HL-60/S4 treated with phorbol 12-myristate 13-acetate at 8.2 ng/mL for 4 days and 3 days (cell line): ENCODE results near the gene HCFC1R1.

Source experiments
- in situ Hi-C: fragments of 300-500 bp; cut with MboI; formaldehyde crosslinking; loops from 2 replicates; pipeline ENCODE4 v1.15.0; 2022; ENCODE audit warnings: low sequenced_read_pairs

The HCFC1R1 gene

GRCh38 chr16:3004319-3004718 is 19.4 kb downstream of the HCFC1R1 start:
- in situ Hi-C loops: no loop called here

- in situ Hi-C loops: no loop called here
These were observed 20.0 kb downstream of the HCFC1R1 start for GRCh38 chr16:3003582-3004270.

- in situ Hi-C loops: no loop called here
These were observed 22.4 kb downstream of the HCFC1R1 start for GRCh38 chr16:3001316-3001715.

GRCh38 chr16:3000540-3000939 is 23.2 kb downstream of the HCFC1R1 start:
- in situ Hi-C loops: no loop called here

GRCh38 chr16:2999929-3000328 is 23.8 kb downstream of the HCFC1R1 start:
- in situ Hi-C loops: no loop called here

- in situ Hi-C loops: no loop called here
These were observed 27.4 kb downstream of the HCFC1R1 start for GRCh38 chr16:2996298-2996697.

GRCh38 chr16:2992383-2993081 is 31.2 kb downstream of the HCFC1R1 start:
- in situ Hi-C loops: no loop called here

GRCh38 chr16:2991566-2992261 is 32.0 kb downstream of the HCFC1R1 start:
- in situ Hi-C loops: no loop called here

GRCh38 chr16:2990891-2991290 is 32.9 kb downstream of the HCFC1R1 start:
- in situ Hi-C loops: no loop called here

- in situ Hi-C loops: no loop called here
These were observed 35.1 kb downstream of the HCFC1R1 start for GRCh38 chr16:2988590-2989099.

GRCh38 chr16:2987833-2988232 is 35.9 kb downstream of the HCFC1R1 start:
- in situ Hi-C loops: no loop called here

GRCh38 chr16:2987286-2987685 is 36.5 kb downstream of the HCFC1R1 start:
- in situ Hi-C loops: no loop called here

- in situ Hi-C loops: no loop called here
These were observed 37.0 kb downstream of the HCFC1R1 start for GRCh38 chr16:2986623-2987188.

GRCh38 chr16:2985893-2986355 is 37.8 kb downstream of the HCFC1R1 start:
- in situ Hi-C loops: no loop called here

- in situ Hi-C loops: no loop called here
These were observed 38.3 kb downstream of the HCFC1R1 start for GRCh38 chr16:2985462-2985861.

- in situ Hi-C loops: no loop called here
These were observed 40.0 kb downstream of the HCFC1R1 start for GRCh38 chr16:2983706-2984136.

- in situ Hi-C loops: no loop called here
These were observed 41.3 kb downstream of the HCFC1R1 start for GRCh38 chr16:2982402-2982801.

GRCh38 chr16:2981899-2982250 is 41.9 kb downstream of the HCFC1R1 start:
- in situ Hi-C loops: no loop called here

GRCh38 chr16:2981177-2981898 is 42.4 kb downstream of the HCFC1R1 start:
- in situ Hi-C loops: no loop called here
